Kidney (tissue), 14 donors: Measurements from ENCODE around the gene CYSTM1. TPM values are rescaled to one million over a fixed set of nuclear protein-coding genes. Genes with fewer than 3 reads are reported as not detected.

Experiments
- DNase-seq, 5 donors: peaks; one replicate each; pipeline ENCODE4 v3.0.0-alpha.2; 2013 to 2020
- FAIRE-seq: peaks from 2 replicates; lab custom pipeline; 2012; peaks lifted over from hg19 to GRCh38; lab: Jason Lieb, UNC
- H3K27ac ChIP-seq, 2 donors: one replicate each; pipeline ENCODE4 v1.7.0; 2013; ENCODE audit warnings: low read depth in 2 of 2, low read length in 2 of 2, inconsistent platforms in 1 of 2
- H3K27me3 ChIP-seq: one replicate; pipeline ENCODE4 v1.7.1; 2013; ENCODE audit warnings: low read length, inconsistent platforms; ENCODE audit not compliant: control insufficient read depth, insufficient read depth
- H3K36me3 ChIP-seq, 3 donors: one replicate each; pipeline versions ENCODE4 v1.7.0 to v1.7.1; 2013; ENCODE audit warnings: low read length in 3 of 3, control low read depth in 1 of 3, inconsistent platforms in 1 of 3; ENCODE audit not compliant: insufficient read depth in 3 of 3, control insufficient read depth in 2 of 3
- H3K4me1 ChIP-seq, 3 donors: one replicate each; pipeline versions ENCODE4 v1.7.0 to v1.7.1; 2013; ENCODE audit warnings: low read length in 3 of 3, inconsistent platforms in 1 of 3, low read depth in 1 of 3; ENCODE audit not compliant: control insufficient read depth in 2 of 3, insufficient read depth in 2 of 3
- H3K4me3 ChIP-seq, 3 donors: one replicate each; pipeline versions ENCODE4 v1.7.0 to v1.8.1; 2013; ENCODE audit warnings: low read length in 3 of 3, control low read depth in 1 of 3, inconsistent platforms in 1 of 3
- H3K9ac ChIP-seq, 3 donors: one replicate each; pipeline versions ENCODE4 v1.7.0 to v1.7.1; 2013; ENCODE audit warnings: low read length in 3 of 3, control low read depth in 1 of 3, inconsistent platforms in 1 of 3
- H3K9me3 ChIP-seq, 3 donors: one replicate each; pipeline versions ENCODE4 v1.7.0 to v1.7.1; 2013; ENCODE audit warnings: low read length in 3 of 3, control low read depth in 1 of 3, inconsistent platforms in 1 of 3; ENCODE audit not compliant: control insufficient read depth in 2 of 3, insufficient read depth in 1 of 3
- intact Hi-C: fragments of 100-400 bp; cut with DNase I; formaldehyde crosslinking; loops from one replicate; pipeline ENCODE4 v1.11.1; 2022
- polyA plus RNA-seq: library from polyadenylated mRNA; stranded (reverse); fragments of 350-450 nt; fragmentation: Illumina TruSeq; extraction: RNeasy Lipid Tissue Mini Kit (QIAGEN cat#74804); gene quantifications from one replicate; pipeline ENCODE4 v1.2.3, GENCODE V29; 2014; ENCODE audit warnings: low read depth, low replicate concordance; ENCODE audit not compliant: insufficient read depth
- total RNA-seq: library from RNA; stranded (reverse); fragmentation: NEBNext Ultra II Directional; extraction: Animal tissue kit (Norgen Biotek cat#: 25700); gene quantifications from one replicate; pipeline ENCODE4 v1.2.1, GENCODE V29; 2021
- TF ChIP-seq, protein P1 (sequence below): IDR thresholded peaks from 3 replicates; pipeline ENCODE4 v1.5.1; 2012; ENCODE audit warnings: mild to moderate bottlenecking, moderate library complexity, borderline replicate concordance; ENCODE audit not compliant: insufficient read depth; ENCODE audit errors: extremely low read depth
- donor health status: control.
- donor health status: control.
- donor health status: control.
- donor health status: control.
- donor health status: control.
- donor health status: DM: yes; HTN: yes; CAD: no.
- donor health status: Normal renal cell carcinoma (clear cell type).

The CYSTM1 gene
- total and polyA plus RNA-seq, 2 donors from 2014 or later = 157 to 485 TPM

DNA sequence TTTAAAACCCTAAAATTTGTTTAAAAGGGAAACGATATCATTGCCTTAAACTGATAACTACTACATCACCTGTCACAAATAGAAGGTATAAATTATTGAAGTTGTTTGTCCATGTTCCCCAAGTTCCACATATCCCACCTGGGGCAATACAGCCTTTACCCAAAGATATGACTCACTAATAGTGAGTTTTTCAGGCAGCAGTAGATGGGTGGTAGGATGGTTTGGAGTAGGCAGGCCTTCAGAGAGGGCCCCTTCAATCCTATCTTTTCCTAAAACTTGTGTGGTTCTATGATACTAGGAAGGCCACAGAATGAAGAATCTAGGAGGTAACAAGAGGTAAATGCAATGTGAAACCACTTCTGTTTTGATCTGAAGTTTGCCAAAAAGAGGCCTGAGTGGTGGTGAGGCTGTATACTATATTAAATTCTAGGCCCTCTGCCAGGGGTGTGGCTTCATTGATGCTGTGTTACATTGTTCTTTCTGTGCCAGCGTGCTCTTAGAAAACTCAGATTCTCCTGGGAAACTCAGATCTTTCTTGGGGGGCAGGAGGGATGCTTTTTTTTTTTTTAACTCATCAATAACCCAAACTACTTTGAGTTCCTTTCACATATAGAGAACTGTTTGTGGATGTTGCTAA lies 7.2 kb downstream of the CYSTM1 start:
- peaks cover 2 to 56% (median 35%) of the 10 kb centered on the region in 3 donors for H3K4me1 ChIP-seq
- no peak for FAIRE-seq
- H3K4me3 ChIP-seq = no peak overlapping the region
- H3K36me3 ChIP-seq = no peaks in the 10 kb centered on the region
- intact Hi-C loops = no loop called here
- H3K9me3 ChIP-seq = no peaks in the 10 kb centered on the region
- H3K27me3 ChIP-seq = no peaks in the 10 kb centered on the region
- TF ChIP-seq, protein P1, sequence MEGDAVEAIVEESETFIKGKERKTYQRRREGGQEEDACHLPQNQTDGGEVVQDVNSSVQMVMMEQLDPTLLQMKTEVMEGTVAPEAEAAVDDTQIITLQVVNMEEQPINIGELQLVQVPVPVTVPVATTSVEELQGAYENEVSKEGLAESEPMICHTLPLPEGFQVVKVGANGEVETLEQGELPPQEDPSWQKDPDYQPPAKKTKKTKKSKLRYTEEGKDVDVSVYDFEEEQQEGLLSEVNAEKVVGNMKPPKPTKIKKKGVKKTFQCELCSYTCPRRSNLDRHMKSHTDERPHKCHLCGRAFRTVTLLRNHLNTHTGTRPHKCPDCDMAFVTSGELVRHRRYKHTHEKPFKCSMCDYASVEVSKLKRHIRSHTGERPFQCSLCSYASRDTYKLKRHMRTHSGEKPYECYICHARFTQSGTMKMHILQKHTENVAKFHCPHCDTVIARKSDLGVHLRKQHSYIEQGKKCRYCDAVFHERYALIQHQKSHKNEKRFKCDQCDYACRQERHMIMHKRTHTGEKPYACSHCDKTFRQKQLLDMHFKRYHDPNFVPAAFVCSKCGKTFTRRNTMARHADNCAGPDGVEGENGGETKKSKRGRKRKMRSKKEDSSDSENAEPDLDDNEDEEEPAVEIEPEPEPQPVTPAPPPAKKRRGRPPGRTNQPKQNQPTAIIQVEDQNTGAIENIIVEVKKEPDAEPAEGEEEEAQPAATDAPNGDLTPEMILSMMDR = no peak
- peak overlapping the region in 1 of 2 donors; percentile 57 for H3K27ac ChIP-seq
- no peak overlapping the region for H3K9ac ChIP-seq
- no peak for DNase-seq

DNA sequence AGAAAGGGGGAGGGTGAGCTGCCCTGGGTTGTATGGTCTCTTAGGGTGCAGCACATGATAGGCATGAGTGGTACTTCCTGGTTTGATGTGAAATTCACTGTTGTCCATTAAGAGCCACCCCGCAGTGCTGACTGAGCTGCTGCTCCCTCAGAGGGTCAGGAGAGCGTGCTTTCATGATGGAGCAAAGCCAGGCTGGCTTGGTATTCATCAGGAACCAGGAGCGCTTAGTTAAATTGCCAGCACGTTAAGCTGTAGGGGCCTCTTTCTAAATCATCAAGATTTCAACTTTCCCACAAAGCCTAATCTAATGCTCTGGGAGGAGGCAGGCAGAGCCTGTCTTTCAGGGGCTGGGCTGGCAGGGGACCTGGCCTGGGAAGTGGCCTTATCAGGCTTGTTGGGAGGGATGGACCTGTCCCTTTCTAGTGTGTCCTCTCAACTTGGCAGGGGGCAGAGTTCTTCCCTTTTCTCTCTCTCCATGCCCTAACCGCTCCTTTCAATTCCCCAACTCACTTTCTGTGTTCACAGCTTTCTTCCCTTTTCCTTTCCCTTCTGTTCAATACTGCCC lies 7.9 kb downstream of the CYSTM1 start:
- intact Hi-C loops = no loop called here
- peaks cover 2 to 50% (median 35%) of the 10 kb centered on the region in 3 donors for H3K4me1 ChIP-seq
- DNase-seq = peak in 1 of 5 donors; percentile 74

DNA sequence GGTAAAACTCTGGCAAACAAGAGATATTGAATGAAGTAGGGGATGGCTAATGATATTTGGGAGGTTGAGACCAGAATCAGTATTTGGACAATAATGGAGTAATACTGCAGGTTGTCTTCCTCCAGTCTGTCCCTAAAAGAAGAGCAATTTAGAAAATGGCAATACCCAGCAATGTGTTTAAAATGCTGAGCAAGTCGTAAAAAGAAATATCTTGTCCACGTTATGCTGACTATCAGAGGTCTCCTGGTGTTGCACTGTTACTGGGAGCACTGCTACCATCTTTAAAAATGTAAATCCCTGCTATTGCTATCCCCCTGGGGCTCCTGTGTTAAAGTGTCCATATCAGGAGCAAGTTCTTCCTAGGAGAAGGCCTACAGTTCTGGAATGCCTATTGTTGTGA lies 10.4 kb downstream of the CYSTM1 start:
- intact Hi-C loops = no loop called here
- no peak for FAIRE-seq
- H3K9me3 ChIP-seq = no peaks in the 10 kb centered on the region
- TF ChIP-seq, protein P1 = no peak
- H3K36me3 ChIP-seq = no peaks in the 10 kb centered on the region
- no peak overlapping the region for H3K9ac ChIP-seq
- peaks cover 2 to 43% (median 25%) of the 10 kb centered on the region in 3 donors for H3K4me1 ChIP-seq
- no peak overlapping the region for H3K4me3 ChIP-seq
- DNase-seq = no peak
- no peak overlapping the region for H3K27ac ChIP-seq
- H3K27me3 ChIP-seq = no peaks in the 10 kb centered on the region

More for the DNA sequence above, 7.9 kb downstream of the CYSTM1 start:
- Histone ChIP-seq H3K36me3 (no peaks in the 10 kb centered on the region), H3K9me3 (no peaks in the 10 kb centered on the region), H3K27me3 (no peaks in the 10 kb centered on the region), H3K27ac (peak overlapping the region in 1 of 2 donors; percentile 57), H3K4me3 (no peak overlapping the region), H3K9ac (no peak overlapping the region)
- FAIRE-seq = no peak
- TF ChIP-seq, protein P1 = no peak
